Breast epithelium (tissue), 3 donors: ENCODE measurements around the gene TICRR.

Experiments
- POLR2A ChIP-seq: fragments of 450-650 bp; IDR thresholded peaks from one replicate; pipeline ENCODE4 v1.6.1; 2016; ENCODE audit warnings: antibody characterized with exemption, mild to moderate bottlenecking, moderate library complexity
- POLR2AphosphoS5 ChIP-seq, 3 donors: sonication (generic); formaldehyde crosslinking; IDR thresholded peaks; one replicate each; pipeline ENCODE4 v1.6.1; 2017; ENCODE audit warnings: antibody characterized with exemption in 3 of 3
- TF ChIP-seq, protein P1 (sequence below), 3 donors: fragments of 450-650 bp; IDR thresholded peaks; one replicate each; pipeline ENCODE4 v1.5.1; 2016 to 2017; ENCODE audit warnings: antibody characterized with exemption in 3 of 3, mild to moderate bottlenecking in 3 of 3, moderate library complexity in 3 of 3

- TF ChIP-seq, protein P1, sequence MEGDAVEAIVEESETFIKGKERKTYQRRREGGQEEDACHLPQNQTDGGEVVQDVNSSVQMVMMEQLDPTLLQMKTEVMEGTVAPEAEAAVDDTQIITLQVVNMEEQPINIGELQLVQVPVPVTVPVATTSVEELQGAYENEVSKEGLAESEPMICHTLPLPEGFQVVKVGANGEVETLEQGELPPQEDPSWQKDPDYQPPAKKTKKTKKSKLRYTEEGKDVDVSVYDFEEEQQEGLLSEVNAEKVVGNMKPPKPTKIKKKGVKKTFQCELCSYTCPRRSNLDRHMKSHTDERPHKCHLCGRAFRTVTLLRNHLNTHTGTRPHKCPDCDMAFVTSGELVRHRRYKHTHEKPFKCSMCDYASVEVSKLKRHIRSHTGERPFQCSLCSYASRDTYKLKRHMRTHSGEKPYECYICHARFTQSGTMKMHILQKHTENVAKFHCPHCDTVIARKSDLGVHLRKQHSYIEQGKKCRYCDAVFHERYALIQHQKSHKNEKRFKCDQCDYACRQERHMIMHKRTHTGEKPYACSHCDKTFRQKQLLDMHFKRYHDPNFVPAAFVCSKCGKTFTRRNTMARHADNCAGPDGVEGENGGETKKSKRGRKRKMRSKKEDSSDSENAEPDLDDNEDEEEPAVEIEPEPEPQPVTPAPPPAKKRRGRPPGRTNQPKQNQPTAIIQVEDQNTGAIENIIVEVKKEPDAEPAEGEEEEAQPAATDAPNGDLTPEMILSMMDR (IDR thresholded peaks at IDR 0.05), result no peak
- no peak for TF ChIP-seq POLR2A
- no peak for TF ChIP-seq POLR2AphosphoS5 (IDR thresholded peaks at IDR 0.05)
Measured at GRCh38 chr15:89666858-89667705, 91.8 kb downstream of the TICRR start.
